ENCODE data around the gene PKP3. TPM values are rescaled to one million over a fixed set of nuclear protein-coding genes. Genes with fewer than 3 reads are reported as not detected.

Gene PKP3
- total RNA-seq, 1 donor from 2014 or later: 117 TPM

Small RNA genes lying within 50 kb of the gene (small RNA-seq; reads per million reads assigned to genes)
- not detected for gene RN7SL838P

Other genes with a start within 250 kb of the PKP3 start
- not detected for gene SCGB1C1, start 201.1 kb upstream of the PKP3 start, total RNA-seq
- 26.5 TPM for gene BET1L, start 186.8 kb upstream of the PKP3 start, total RNA-seq
- gene RIC8A, start 186.5 kb upstream of the PKP3 start, total RNA-seq: 90.1 TPM
- 5.6 TPM for gene SIRT3, start 157.9 kb upstream of the PKP3 start, total RNA-seq
- gene PSMD13, start 157.2 kb upstream of the PKP3 start, total RNA-seq: 71.9 TPM
- 0.49 TPM for gene NLRP6, start 115.8 kb upstream of the PKP3 start, total RNA-seq
- gene PGGHG, start 105.1 kb upstream of the PKP3 start, total RNA-seq: 46.7 TPM
- gene IFITM5, start 94.7 kb upstream of the PKP3 start, total RNA-seq: not detected
- gene IFITM2, start 86.4 kb upstream of the PKP3 start, total RNA-seq: 780 TPM
- gene IFITM1, start 80.2 kb upstream of the PKP3 start, total RNA-seq: 379 TPM
- 908 TPM for gene IFITM3, start 73.3 kb upstream of the PKP3 start, total RNA-seq
- 15.5 TPM for gene B4GALNT4, start 24.7 kb upstream of the PKP3 start, total RNA-seq
- gene SIGIRR, start 20.8 kb downstream of the PKP3 start, total RNA-seq: 48.1 TPM
- 12.0 TPM for gene ANO9, start 47.8 kb downstream of the PKP3 start, total RNA-seq
- 36.1 TPM for gene PTDSS2, start 56.1 kb downstream of the PKP3 start, total RNA-seq
- 252 TPM for gene RNH1, start 113.0 kb downstream of the PKP3 start, total RNA-seq
- 53.5 TPM for gene HRAS, start 141.4 kb downstream of the PKP3 start, total RNA-seq
- 0.49 TPM for gene LRRC56, start 143.3 kb downstream of the PKP3 start, total RNA-seq
- gene LMNTD2, start 166.5 kb downstream of the PKP3 start, total RNA-seq: 1.7 TPM
- gene RASSF7, start 166.8 kb downstream of the PKP3 start, total RNA-seq: 14.7 TPM
- gene PHRF1, start 182.3 kb downstream of the PKP3 start, total RNA-seq: 26.0 TPM
- 18.9 TPM for gene IRF7, start 221.7 kb downstream of the PKP3 start, total RNA-seq
- gene CDHR5, start 230.7 kb downstream of the PKP3 start, total RNA-seq: not detected
- not detected for gene SCT, start 233.0 kb downstream of the PKP3 start, total RNA-seq
- 1.2 TPM for gene DRD4, start 243.1 kb downstream of the PKP3 start, total RNA-seq

Measured in vagina (tissue), 1 donor.